GM06990 (cell line): Measurements from ENCODE around the gene TOR1AIP2.

Source experiments
- DNase-seq: peaks from one replicate; pipeline ENCODE4 v3.0.0-alpha.2; 2011; ENCODE audit not compliant: insufficient read length; ENCODE audit errors: extremely low read depth
- H3K27me3 ChIP-seq: replicated peaks from 2 replicates; pipeline ENCODE4 v1.6.0; 2011; ENCODE audit warnings: low read length; ENCODE audit not compliant: control insufficient read depth, insufficient read depth
- H3K36me3 ChIP-seq: 2 replicates; pipeline ENCODE4 v1.5.1; 2011; ENCODE audit warnings: low read length; ENCODE audit not compliant: control insufficient read depth, insufficient read depth
- H3K4me3 ChIP-seq: replicated peaks from 2 replicates; pipeline ENCODE4 v1.5.1; 2011; ENCODE audit warnings: low read depth, mild to moderate bottlenecking, control low read depth, low read length
- CTCF ChIP-seq: IDR thresholded peaks from 2 replicates; pipeline ENCODE4 v1.5.1; 2011; ENCODE audit warnings: low read length, control low read depth, mild to moderate bottlenecking, inconsistent platforms; ENCODE audit not compliant: insufficient read depth, poor library complexity, severe bottlenecking

TOR1AIP2 gene

GRCh38 chr1:179818743-179819173, 58.8 kb downstream of the TOR1AIP2 start:
- no peak for DNase-seq

GRCh38 chr1:179818260-179818659, 59.3 kb downstream of the TOR1AIP2 start:
- Histone ChIP-seq H3K4me3 (no peak overlapping the region), H3K27me3 (no peaks in the 10 kb centered on the region), H3K36me3 (no peaks in the 10 kb centered on the region)
- TF ChIP-seq CTCF, result no peak
- no peak for DNase-seq

More at GRCh38 chr1:179818743-179819173, 58.8 kb downstream of the TOR1AIP2 start:
- Histone ChIP-seq H3K36me3 (no peaks in the 10 kb centered on the region), H3K27me3 (no peaks in the 10 kb centered on the region), H3K4me3 (no peak overlapping the region)
- no peak for TF ChIP-seq CTCF

GRCh38 chr1:179817789-179818188, 59.8 kb downstream of the TOR1AIP2 start:
- Histone ChIP-seq H3K4me3 (no peak overlapping the region), H3K36me3 (no peaks in the 10 kb centered on the region), H3K27me3 (no peaks in the 10 kb centered on the region)
- no peak for TF ChIP-seq CTCF
- no peak for DNase-seq

- Histone ChIP-seq H3K36me3 (no peaks in the 10 kb centered on the region), H3K27me3 (no peaks in the 10 kb centered on the region; the same call in 1 of the 2 replicates), H3K4me3 (no peak overlapping the region)
- DNase-seq, result no peak
- TF ChIP-seq CTCF, result no peak
These were observed 60.5 kb downstream of the TOR1AIP2 start for GRCh38 chr1:179817056-179817455.

- no peaks in the 10 kb centered on the region for H3K36me3 ChIP-seq
- H3K4me3 ChIP-seq, result no peak overlapping the region
- no peaks in the 10 kb centered on the region; the same call in 1 of the 2 replicates for H3K27me3 ChIP-seq
- no peak for TF ChIP-seq CTCF
- DNase-seq, result no peak
These were observed 61.2 kb downstream of the TOR1AIP2 start for GRCh38 chr1:179816196-179816960.

- TF ChIP-seq CTCF, result no peak
- DNase-seq, result no peak
- Histone ChIP-seq H3K4me3 (no peak overlapping the region; the same call in 1 of the 2 replicates), H3K36me3 (no peaks in the 10 kb centered on the region), H3K27me3 (no peaks in the 10 kb centered on the region; the same call in 1 of the 2 replicates)
These were observed 62.0 kb downstream of the TOR1AIP2 start for GRCh38 chr1:179815641-179816040.
